B cell (primary cell): ENCODE results near the gene DMAC2. TPM values are rescaled to one million over a fixed set of nuclear protein-coding genes. Genes with fewer than 3 reads are reported as not detected.

ENCODE experiments used
- ATAC-seq: fragments of 200-7000 bp; cut with Tn5 transposase; one replicate; pipeline ENCODE4 v1.10.0; 2021; ENCODE audit warnings: low read depth, mild to moderate bottlenecking, moderate number of reproducible peaks, moderate library complexity
- CTCF ChIA-PET: fragments of 350-600 bp; sonication (Branson Sonifier 250); formaldehyde crosslinking; loops from one replicate; lab custom pipeline; 2021; ENCODE audit warnings: antibody characterized with exemption, inconsistent platforms; lab: Charles Lee
- POLR2A ChIA-PET: fragments of 350-600 bp; sonication (Branson Sonifier 250); formaldehyde crosslinking; loops from one replicate; lab custom pipeline; 2021; ENCODE audit warnings: antibody characterized with exemption; lab: Charles Lee
- DNase-seq: peaks from one replicate; pipeline ENCODE4 v3.0.0; 2013
- H2AFZ ChIP-seq: 2 replicates; pipeline ENCODE4 v1.6.1; 2012; ENCODE audit warnings: mild to moderate bottlenecking, low read depth, low read length; ENCODE audit not compliant: insufficient read depth, poor library complexity, severe bottlenecking
- H3K27ac ChIP-seq, 2 donors: 1 replicate in 1 of 2; 2 replicates in 1 of 2; pipeline ENCODE4 v1.5.1; 2012 to 2013; ENCODE audit warnings: low read length in 2 of 2, mild to moderate bottlenecking in 2 of 2, moderate library complexity in 1 of 2
- H3K27me3 ChIP-seq, 4 experiments: fragments of 200-600 bp in 1 of 4; sonication (generic) in 1 of 4; replicated peaks in 1 of 4; 1 replicate in 2 of 4; 2 replicates in 2 of 4; pipeline versions ENCODE4 v1.6.1 to v1.7.0; 2013 to 2016; ENCODE audit warnings: low read length in 3 of 4, mild to moderate bottlenecking in 2 of 4, mixed read lengths in 1 of 4, moderate library complexity in 1 of 4; ENCODE audit not compliant: insufficient read depth in 4 of 4, control insufficient read depth in 3 of 4; ENCODE audit errors: control extremely low read depth in 1 of 4
- H3K36me3 ChIP-seq, 2 experiments: replicated peaks in 1 of 2; 1 replicate in 1 of 2; 2 replicates in 1 of 2; pipeline versions ENCODE4 v1.6.1 to v1.7.1; 2013; ENCODE audit warnings: low read length in 1 of 2; ENCODE audit not compliant: insufficient read depth in 2 of 2, control insufficient read depth in 1 of 2; ENCODE audit errors: control extremely low read depth in 1 of 2, extremely low read depth in 1 of 2
- H3K4me1 ChIP-seq, 2 donors: fragments of 200-600 bp in 1 of 2; sonication (generic) in 1 of 2; 1 replicate in 1 of 2; 2 replicates in 1 of 2; pipeline versions ENCODE4 v1.5.1 to v1.6.1; 2013 to 2017; ENCODE audit warnings: low read length in 2 of 2; ENCODE audit not compliant: control insufficient read depth in 2 of 2, insufficient read depth in 2 of 2
- H3K4me2 ChIP-seq: replicated peaks from 2 replicates; pipeline ENCODE3; 2012; ENCODE audit warnings: mild to moderate bottlenecking, low read depth, low read length; ENCODE audit not compliant: poor library complexity, severe bottlenecking
- H3K4me3 ChIP-seq, 5 experiments: fragments of 200-600 bp in 1 of 5; sonication (generic) in 1 of 5; 1 replicate in 3 of 5; 2 replicates in 2 of 5; pipeline versions ENCODE4 v1.5.1 to v1.7.0; 2011 to 2016; ENCODE audit warnings: low read length in 4 of 5, mild to moderate bottlenecking in 4 of 5, low read depth in 2 of 5, control low read depth in 1 of 5, moderate library complexity in 1 of 5; ENCODE audit not compliant: insufficient read depth in 1 of 5; ENCODE audit errors: control extremely low read depth in 1 of 5, extremely low read depth in 1 of 5
- H3K79me2 ChIP-seq: fragments of 200-600 bp; sonication (generic); one replicate; pipeline ENCODE4 v1.6.0; 2016; ENCODE audit warnings: low read length; ENCODE audit not compliant: control insufficient read depth, insufficient read depth
- H3K9ac ChIP-seq: fragments of 200-600 bp; sonication (generic); 2 replicates; pipeline ENCODE4 v1.6.1; 2017; ENCODE audit warnings: mild to moderate bottlenecking, low read length, moderate library complexity
- H3K9me3 ChIP-seq, 3 donors: one replicate each; pipeline versions ENCODE4 v1.6.1 to v1.7.1; 2013; ENCODE audit warnings: low read length in 2 of 3; ENCODE audit not compliant: control insufficient read depth in 2 of 3, insufficient read depth in 1 of 3; ENCODE audit errors: control extremely low read depth in 1 of 3
- H4K20me1 ChIP-seq: 2 replicates; pipeline ENCODE4 v1.6.0; 2012; ENCODE audit warnings: mild to moderate bottlenecking, low read length; ENCODE audit not compliant: insufficient read depth, control insufficient read depth, poor library complexity, severe bottlenecking
- H3K27ac Mint-ChIP-seq: one replicate; pipeline ENCODE4 v1.8.0; 2021; ENCODE audit warnings: mixed read lengths
- H3K27me3 Mint-ChIP-seq: one replicate; pipeline ENCODE4 v1.8.0; 2021; ENCODE audit warnings: mixed read lengths
- H3K4me1 Mint-ChIP-seq: one replicate; pipeline ENCODE4 v1.8.0; 2021; ENCODE audit warnings: mixed read lengths
- H3K4me3 Mint-ChIP-seq: one replicate; pipeline ENCODE4 v1.8.0; 2021; ENCODE audit warnings: mixed read lengths
- H3K9me3 Mint-ChIP-seq: one replicate; pipeline ENCODE4 v1.8.0; 2022; ENCODE audit warnings: mixed read lengths; ENCODE audit not compliant: insufficient read depth
- CTCF ChIP-seq: fragments of 200-600 bp; IDR thresholded peaks from one replicate; pipeline ENCODE4 v1.8.0; 2022; ENCODE audit warnings: antibody characterized with exemption, mild to moderate bottlenecking
- EZH2 ChIP-seq: IDR thresholded peaks from 2 replicates; pipeline ENCODE4 v1.6.1; 2012; ENCODE audit warnings: borderline replicate concordance, low read depth, mild to moderate bottlenecking, moderate library complexity, low read length; ENCODE audit not compliant: insufficient read depth, poor library complexity, severe bottlenecking
- WGBS: methylation state at CpG from one replicate; pipeline ENCODE4 v1.1.5; 2013; ENCODE audit warnings: missing lambda C conversion rate; ENCODE audit not compliant: insufficient coverage; 5-methylcytosine and 5-hydroxymethylcytosine counted together
- intact Hi-C: fragments of 100-400 bp; cut with micrococcal nuclease; formaldehyde crosslinking; loops from one replicate; pipeline ENCODE4 v1.10.0; 2022
- polyA plus RNA-seq: library from polyadenylated mRNA; depleted of rRNA; stranded (reverse); fragments of >200 nt; gene quantifications from 2 replicates; pipeline ENCODE4 v1.2.3, GENCODE V29; 2012
- total RNA-seq, 2 donors: library from RNA; stranded (reverse); fragments of 120-200 nt in 1 of 2; gene quantifications; 1 replicate in 1 of 2; 2 replicates in 1 of 2; pipeline versions ENCODE4 v1.2.3 to v1.2.4, GENCODE V29; 2013 to 2022

DMAC2 gene
- total and polyA plus RNA-seq, 2 donors (not counting 1 experiment from before 2014, with no cell fraction given), result 31.8 to 41.7 TPM

- WGBS, result 98% methylated on average over 27 of the region's 28 CpGs
- H3K9me3 Mint-ChIP-seq, result no peaks in the 10 kb centered on the region
- H3K27ac Mint-ChIP-seq, result peak overlapping the region; percentile 20
- Histone ChIP-seq H3K27ac (no peak overlapping the region), H3K4me1 (peaks cover 12 to 15% of the 10 kb centered on the region in 2 donors), H3K36me3 (peaks cover 0 to 47% of the 10 kb centered on the region in 2 experiments), H3K4me3 (no peak overlapping the region), H3K79me2 (peaks cover 4% of the 10 kb centered on the region), H3K27me3 (no peaks in the 10 kb centered on the region), H2AFZ (no peak overlapping the region), H4K20me1 (peaks cover 14% of the 10 kb centered on the region), H3K4me2 (no peak overlapping the region), H3K9ac (no peak overlapping the region), H3K9me3 (no peaks in the 10 kb centered on the region)
- DNase-seq (no peak), ATAC-seq (no peak)
- no peak for TF ChIP-seq CTCF
- no peak for TF ChIP-seq EZH2
- no peak overlapping the region for H3K4me3 Mint-ChIP-seq
- H3K27me3 Mint-ChIP-seq, result no peaks in the 10 kb centered on the region
- POLR2A ChIA-PET, result interaction anchor here (0.7 kb wide), 1 partner anchor 57 kb away, joined by 3 read pairs; no protein-coding TSS in a partner anchor
- peaks cover 13% of the 10 kb centered on the region for H3K4me1 Mint-ChIP-seq
- intact Hi-C loops, result no loop called here
- CTCF ChIA-PET, result interaction anchor here (0.7 to 1.4 kb wide), 2 partner anchors 24 to 25 kb away, joined by 3 to 5 read pairs; no protein-coding TSS in a partner anchor
Observed at GRCh38 chr19:41425174-41426115, 14.3 kb downstream of the DMAC2 start.
